Lung (tissue), 12 donors: ENCODE results near the gene RIC1. TPM values are rescaled to one million over a fixed set of nuclear protein-coding genes. Genes with fewer than 3 reads are reported as not detected.

ENCODE experiments used
- ATAC-seq: fragments of 200-7000 bp; cut with Tn5 transposase; one replicate; pipeline ENCODE4 v1.9.1; 2020; ENCODE audit warnings: moderate number of reproducible peaks; ENCODE audit not compliant: insufficient read depth, low FRiP score
- DNase-seq, 3 donors: peaks; one replicate each; pipeline ENCODE4 v3.0.0-alpha.2; 2013 to 2017
- H3K27ac ChIP-seq, 2 donors: one replicate each; pipeline ENCODE4 v1.5.1; 2013; ENCODE audit warnings: mild to moderate bottlenecking in 2 of 2, moderate library complexity in 2 of 2, control low read depth in 1 of 2, inconsistent platforms in 1 of 2, low read depth in 1 of 2, low read length in 1 of 2
- H3K27me3 ChIP-seq, 3 donors: one replicate each; pipeline ENCODE4 v1.5.1; 2013; ENCODE audit warnings: low read length in 2 of 3; ENCODE audit not compliant: control insufficient read depth in 3 of 3, insufficient read depth in 3 of 3
- H3K36me3 ChIP-seq, 4 donors: one replicate each; pipeline ENCODE4 v1.5.1; 2013; ENCODE audit warnings: low read length in 4 of 4, mild to moderate bottlenecking in 1 of 4, moderate library complexity in 1 of 4; ENCODE audit not compliant: control insufficient read depth in 4 of 4, insufficient read depth in 4 of 4
- H3K4me1 ChIP-seq, 5 donors: one replicate each; pipeline ENCODE4 v1.5.1; 2013; ENCODE audit warnings: low read length in 5 of 5, mild to moderate bottlenecking in 2 of 5, moderate library complexity in 1 of 5; ENCODE audit not compliant: control insufficient read depth in 5 of 5, insufficient read depth in 5 of 5
- H3K4me3 ChIP-seq: one replicate; pipeline ENCODE4 v1.5.1; 2013; ENCODE audit warnings: mild to moderate bottlenecking, control low read depth, moderate library complexity
- H3K9ac ChIP-seq, 2 donors: one replicate each; pipeline ENCODE4 v1.5.1; 2013; ENCODE audit warnings: low read length in 2 of 2, control low read depth in 1 of 2; ENCODE audit not compliant: insufficient read depth in 1 of 2
- H3K9me3 ChIP-seq, 4 donors: one replicate each; pipeline ENCODE4 v1.5.1; 2013; ENCODE audit warnings: low read length in 3 of 4, mild to moderate bottlenecking in 1 of 4, moderate library complexity in 1 of 4; ENCODE audit not compliant: control insufficient read depth in 4 of 4, insufficient read depth in 3 of 4
- WGBS, 2 donors: extraction: QIAGEN DNeasy Blood & Tissue Kit; methylation state at CpG; one replicate each; pipeline ENCODE4 v1.1.7; 2013; 5-methylcytosine and 5-hydroxymethylcytosine counted together
- polyA plus RNA-seq, 2 donors: library from polyadenylated mRNA; stranded (reverse); fragments of 200-250 nt; gene quantifications; one replicate each; pipeline ENCODE4 v1.2.1, GENCODE V29; 2013
- total RNA-seq, 2 donors: library from RNA; depleted of rRNA in 1 of 2; stranded (reverse); fragments of >200 nt in 1 of 2; gene quantifications; one replicate each; pipeline ENCODE4 v1.2.1, GENCODE V29; 2014 to 2021
- TF ChIP-seq, protein P1 (sequence below): IDR thresholded peaks from 2 replicates; pipeline ENCODE4 v1.5.1; 2012; ENCODE audit warnings: mild to moderate bottlenecking; ENCODE audit errors: control extremely low read depth, extremely low read depth
- donor health status: control.
- donor health status: control.
- donor health status: Bipolar disorder and iron deficiency.
- donor health status: healthy.
- donor health status: DM: yes; HTN: yes; CAD: no.

Gene RIC1
- total and polyA plus RNA-seq, 4 donors, result 3.5 to 46.0 (median 14.4) TPM

DNA sequence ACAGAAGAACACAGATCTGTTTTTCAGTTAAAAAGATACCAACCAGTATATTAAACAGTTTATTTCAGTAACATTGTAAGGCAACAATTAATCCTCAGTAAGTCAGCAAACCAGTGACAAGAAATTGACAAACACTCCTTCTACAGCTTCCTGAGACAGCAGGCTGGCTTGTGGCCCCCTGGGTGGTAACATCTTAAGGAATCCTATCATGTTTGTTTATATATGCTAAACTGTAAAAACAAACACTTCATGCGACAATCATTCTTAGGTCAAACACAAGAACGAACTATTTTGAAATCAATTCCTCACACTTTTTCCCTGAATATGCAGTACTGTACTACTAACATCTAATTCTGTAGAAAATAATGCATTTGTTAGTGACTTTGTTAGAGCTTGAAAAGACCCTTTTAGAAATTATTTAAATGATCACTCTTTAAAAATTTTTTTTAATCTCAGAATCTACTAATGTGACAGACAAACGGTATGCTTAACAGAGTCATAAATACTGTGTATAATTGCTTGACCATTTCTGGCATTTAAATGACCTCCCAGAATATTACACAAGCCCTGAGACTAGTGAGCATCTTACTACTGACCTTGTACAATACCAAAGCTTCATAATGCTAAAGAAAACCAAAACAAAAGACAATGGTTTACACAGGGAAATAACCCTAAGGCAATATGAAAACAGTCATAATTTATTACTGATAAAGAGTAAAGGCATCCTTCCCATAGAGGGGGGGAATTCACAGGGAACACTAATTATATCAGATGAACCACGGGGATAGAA is 155.8 kb downstream of the RIC1 start:
- ATAC-seq, result no peak
- TF ChIP-seq, protein P1, sequence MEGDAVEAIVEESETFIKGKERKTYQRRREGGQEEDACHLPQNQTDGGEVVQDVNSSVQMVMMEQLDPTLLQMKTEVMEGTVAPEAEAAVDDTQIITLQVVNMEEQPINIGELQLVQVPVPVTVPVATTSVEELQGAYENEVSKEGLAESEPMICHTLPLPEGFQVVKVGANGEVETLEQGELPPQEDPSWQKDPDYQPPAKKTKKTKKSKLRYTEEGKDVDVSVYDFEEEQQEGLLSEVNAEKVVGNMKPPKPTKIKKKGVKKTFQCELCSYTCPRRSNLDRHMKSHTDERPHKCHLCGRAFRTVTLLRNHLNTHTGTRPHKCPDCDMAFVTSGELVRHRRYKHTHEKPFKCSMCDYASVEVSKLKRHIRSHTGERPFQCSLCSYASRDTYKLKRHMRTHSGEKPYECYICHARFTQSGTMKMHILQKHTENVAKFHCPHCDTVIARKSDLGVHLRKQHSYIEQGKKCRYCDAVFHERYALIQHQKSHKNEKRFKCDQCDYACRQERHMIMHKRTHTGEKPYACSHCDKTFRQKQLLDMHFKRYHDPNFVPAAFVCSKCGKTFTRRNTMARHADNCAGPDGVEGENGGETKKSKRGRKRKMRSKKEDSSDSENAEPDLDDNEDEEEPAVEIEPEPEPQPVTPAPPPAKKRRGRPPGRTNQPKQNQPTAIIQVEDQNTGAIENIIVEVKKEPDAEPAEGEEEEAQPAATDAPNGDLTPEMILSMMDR, result no peak
- H3K9ac ChIP-seq, result no peak overlapping the region

DNA sequence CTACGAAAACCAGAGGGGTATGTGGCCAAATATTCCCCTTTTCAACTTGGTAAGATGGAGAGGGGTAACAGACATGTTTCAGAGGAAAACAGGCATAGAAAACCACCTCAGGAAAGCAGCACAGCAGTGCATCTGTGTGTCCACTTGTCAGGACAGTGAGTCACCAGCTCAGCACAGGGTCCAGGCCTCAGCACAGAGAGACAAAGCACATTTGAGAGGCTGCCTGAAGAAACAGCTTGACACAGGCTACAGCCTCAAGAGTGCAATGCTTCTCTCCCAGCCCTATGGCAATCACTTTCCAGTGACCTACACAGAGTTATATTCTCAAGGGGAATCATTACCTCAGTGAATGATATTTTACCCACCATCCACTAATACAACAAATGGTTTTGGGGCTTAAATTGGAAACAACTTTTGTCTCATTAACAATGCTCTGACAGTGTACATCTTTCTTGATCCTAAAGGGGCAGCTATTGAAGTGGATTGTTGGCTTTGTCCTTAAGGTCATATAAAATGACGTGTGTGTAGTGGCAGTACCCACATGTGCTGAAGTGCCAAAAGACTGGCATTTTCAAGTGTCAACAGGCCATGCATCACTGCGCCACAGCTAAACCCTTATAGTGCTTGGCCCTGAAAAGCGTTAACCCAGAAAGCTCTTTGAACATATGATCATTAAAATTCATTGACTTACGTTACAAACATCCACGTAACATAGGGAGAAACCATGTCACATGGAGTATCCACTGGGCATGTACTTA is 157.6 kb downstream of the RIC1 start:
- H3K27me3 ChIP-seq, result no peaks in the 10 kb centered on the region
- peaks cover 0 to 4% (median 2%) of the 10 kb centered on the region in 4 donors for H3K9me3 ChIP-seq
- H3K27ac ChIP-seq, result no peak overlapping the region
- WGBS, 2 donors, result 93 to 99% methylated on average over 6 of the region's 6 CpGs
- DNase-seq, result no peak
- no peak overlapping the region for H3K9ac ChIP-seq
- no peak for ATAC-seq
- peaks cover 0 to 12% (median 8%) of the 10 kb centered on the region in 4 donors for H3K36me3 ChIP-seq
- TF ChIP-seq, protein P1, result no peak
- no peak overlapping the region for H3K4me3 ChIP-seq
- peaks cover 0 to 9% (median 0%) of the 10 kb centered on the region in 5 donors for H3K4me1 ChIP-seq

More for the DNA sequence above, 155.8 kb downstream of the RIC1 start:
- DNase-seq, result no peak
- Histone ChIP-seq H3K4me3 (no peak overlapping the region), H3K4me1 (peaks cover 0 to 4% (median 0%) of the 10 kb centered on the region in 5 donors), H3K9me3 (peaks cover 1 to 10% (median 4%) of the 10 kb centered on the region in 4 donors), H3K27ac (peak overlapping the region in 1 of 2 donors; percentile 40), H3K36me3 (peaks cover 10 to 20% (median 12%) of the 10 kb centered on the region in 4 donors), H3K27me3 (no peaks in the 10 kb centered on the region)
- 47 to 71% methylated on average over 4 of the region's 4 CpGs for WGBS, 2 donors

DNA sequence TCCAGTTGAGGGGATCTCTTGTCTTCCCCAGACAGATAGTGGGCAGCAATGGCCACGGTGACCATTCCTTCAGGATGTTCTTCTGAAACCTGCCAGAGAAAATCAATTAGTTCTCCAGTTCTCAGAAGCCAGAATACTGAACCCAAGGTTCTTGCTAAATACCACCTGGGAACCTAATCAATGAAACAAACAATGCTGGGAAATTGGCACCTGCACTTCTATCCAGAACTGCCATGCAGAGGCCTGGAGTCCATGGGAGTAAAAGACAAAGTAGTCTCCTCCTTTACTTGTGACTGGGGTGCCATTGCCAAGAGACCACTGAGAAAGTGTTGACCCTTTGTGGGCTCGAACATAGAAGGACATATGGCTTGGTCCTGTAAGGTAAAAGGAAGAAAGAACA is 158.3 kb downstream of the RIC1 start:
- no peak overlapping the region for H3K9ac ChIP-seq
- peaks cover 0 to 1% (median under 1%) of the 10 kb centered on the region in 4 donors for H3K9me3 ChIP-seq
- peaks cover 0 to 10% (median 0%) of the 10 kb centered on the region in 5 donors for H3K4me1 ChIP-seq
- H3K4me3 ChIP-seq, result no peak overlapping the region
- TF ChIP-seq, protein P1, result no peak
- 98 to 100% methylated on average over 2 of the region's 2 CpGs for WGBS, 2 donors
- ATAC-seq (no peak), DNase-seq (no peak)
- H3K27ac ChIP-seq, result no peak overlapping the region
- H3K27me3 ChIP-seq, result no peaks in the 10 kb centered on the region
- H3K36me3 ChIP-seq, result peaks cover 0 to 13% (median 8%) of the 10 kb centered on the region in 4 donors
